CD4-positive, alpha-beta T cell treated with Interleukin-17A for 4 hours (primary cell): ENCODE data around the gene BPIFB2.
A peak's percentile ranks its signal among the peaks of the same experiment; 100 is the strongest.
"Not testable (repeated sequence)": the region's sequence is repeated elsewhere in the genome, so short reads cannot be mapped to it uniquely, and the experiment has no call there.

Source experiments
- DNase-seq: peaks from one replicate; pipeline ENCODE4 v3.0.0-alpha.2; 2020; ENCODE audit warnings: mixed read lengths

BPIFB2 gene, protein sequence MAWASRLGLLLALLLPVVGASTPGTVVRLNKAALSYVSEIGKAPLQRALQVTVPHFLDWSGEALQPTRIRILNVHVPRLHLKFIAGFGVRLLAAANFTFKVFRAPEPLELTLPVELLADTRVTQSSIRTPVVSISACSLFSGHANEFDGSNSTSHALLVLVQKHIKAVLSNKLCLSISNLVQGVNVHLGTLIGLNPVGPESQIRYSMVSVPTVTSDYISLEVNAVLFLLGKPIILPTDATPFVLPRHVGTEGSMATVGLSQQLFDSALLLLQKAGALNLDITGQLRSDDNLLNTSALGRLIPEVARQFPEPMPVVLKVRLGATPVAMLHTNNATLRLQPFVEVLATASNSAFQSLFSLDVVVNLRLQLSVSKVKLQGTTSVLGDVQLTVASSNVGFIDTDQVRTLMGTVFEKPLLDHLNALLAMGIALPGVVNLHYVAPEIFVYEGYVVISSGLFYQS

GRCh38 chr20:33007376-33008335 is at the start of gene BPIFB2:
Gene BPIFB2, plus strand, starts transcription at chr20:33007704. Its CDS starts 871 bp downstream, at chr20:33008575.
- no peak for DNase-seq

- DNase-seq, result no peak
Observed at GRCh38 chr20:32958574-32958973, 48.9 kb upstream of the BPIFB2 start.

- DNase-seq, result no peak
Observed at GRCh38 chr20:32959351-32960221, 47.9 kb upstream of the BPIFB2 start.

- no peak for DNase-seq
Observed at GRCh38 chr20:32960222-32960518, 47.3 kb upstream of the BPIFB2 start.

DNA sequence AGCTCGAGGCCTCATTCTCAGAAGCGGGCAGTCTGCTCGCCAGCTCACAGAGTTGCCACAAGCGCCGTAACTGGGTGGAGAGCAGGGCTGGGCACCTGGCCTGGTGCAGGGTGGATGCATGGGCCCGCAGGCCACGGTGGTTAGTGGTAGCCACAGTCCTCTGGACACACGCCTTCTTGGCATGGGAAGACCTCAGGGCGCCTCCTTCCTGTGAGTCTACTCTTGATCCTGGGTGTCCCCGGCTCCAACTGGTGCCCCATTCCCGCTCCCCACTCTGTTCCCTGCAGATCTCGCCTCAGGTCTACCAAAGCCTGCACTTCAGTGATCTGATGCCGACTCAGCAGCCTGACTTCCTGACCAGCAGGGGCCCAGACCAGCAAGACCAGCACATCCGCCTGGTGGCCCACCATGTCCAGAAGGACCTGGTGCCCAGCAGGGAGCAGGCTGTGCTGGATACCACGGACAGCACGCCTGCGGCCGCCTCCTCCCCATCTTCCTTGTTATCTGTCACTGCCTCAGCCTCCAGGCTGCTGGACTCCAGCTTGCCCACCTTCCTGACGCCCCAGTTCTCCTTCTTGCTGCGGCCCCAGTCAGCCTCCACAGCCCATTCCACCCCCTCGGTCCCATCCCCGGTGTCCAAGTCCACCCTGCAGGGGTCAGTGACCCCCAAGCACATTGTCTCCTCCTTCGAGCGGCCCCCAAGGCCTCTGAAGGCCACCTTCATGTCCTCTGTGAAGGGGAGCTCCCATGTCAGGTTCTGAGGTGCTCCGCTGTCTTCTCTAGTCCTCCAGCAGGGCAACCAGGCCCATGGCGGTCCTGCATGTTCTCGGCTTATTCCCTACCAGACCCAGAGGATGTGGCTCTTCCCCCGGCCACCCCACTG is 46.4 kb upstream of the BPIFB2 start:
- no peak for DNase-seq

GRCh38 chr20:32962053-32962452 is 45.5 kb upstream of the BPIFB2 start:
- DNase-seq, result no peak

- not testable (repeated sequence) for DNase-seq
Observed at GRCh38 chr20:32962646-32963045, 44.9 kb upstream of the BPIFB2 start.

DNA sequence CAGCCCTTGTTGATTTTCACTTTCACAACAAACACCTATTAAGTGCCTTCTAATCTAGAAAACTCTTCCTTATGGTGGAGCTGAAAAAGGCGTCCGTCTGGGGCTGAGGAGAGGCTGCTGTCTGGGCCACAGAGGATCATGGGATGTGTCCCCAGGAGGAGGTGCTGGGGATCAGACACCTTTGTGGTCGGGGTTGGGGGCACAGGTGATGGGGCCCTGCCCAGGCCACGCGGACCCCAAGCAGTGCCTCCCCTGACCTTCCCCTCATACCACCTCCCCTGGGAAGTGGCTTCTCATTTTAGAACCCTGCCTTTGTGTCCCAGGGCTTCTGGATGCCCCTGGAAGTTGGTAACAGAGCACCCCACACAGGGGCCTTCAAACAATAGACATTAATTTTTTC is 44.3 kb upstream of the BPIFB2 start:
- no peak for DNase-seq

GRCh38 chr20:32964575-32964974 is 42.9 kb upstream of the BPIFB2 start:
- DNase-seq, result no peak

DNA sequence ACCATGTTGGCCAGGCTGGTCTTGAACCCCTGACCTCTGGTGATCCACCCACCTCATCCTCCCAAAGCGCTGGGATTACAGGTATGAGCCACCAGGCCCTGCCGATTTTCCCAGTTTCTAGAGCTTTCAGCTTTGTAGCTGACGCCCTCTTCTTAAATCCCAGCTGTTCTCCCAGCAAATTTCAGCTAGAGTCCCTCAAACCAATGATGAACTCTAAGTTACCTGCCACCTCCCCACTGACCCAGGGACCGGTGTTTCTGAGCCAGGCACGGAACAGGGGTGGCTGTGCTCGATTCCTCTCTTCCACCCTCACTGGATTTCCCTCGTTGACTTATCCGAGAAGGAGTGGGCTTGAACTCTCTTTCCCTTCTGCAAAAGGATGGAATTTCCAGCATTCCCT is 42.4 kb upstream of the BPIFB2 start:
- no peak for DNase-seq

GRCh38 chr20:32965581-32966373 is 41.7 kb upstream of the BPIFB2 start:
- DNase-seq, result peak; percentile 78

DNA sequence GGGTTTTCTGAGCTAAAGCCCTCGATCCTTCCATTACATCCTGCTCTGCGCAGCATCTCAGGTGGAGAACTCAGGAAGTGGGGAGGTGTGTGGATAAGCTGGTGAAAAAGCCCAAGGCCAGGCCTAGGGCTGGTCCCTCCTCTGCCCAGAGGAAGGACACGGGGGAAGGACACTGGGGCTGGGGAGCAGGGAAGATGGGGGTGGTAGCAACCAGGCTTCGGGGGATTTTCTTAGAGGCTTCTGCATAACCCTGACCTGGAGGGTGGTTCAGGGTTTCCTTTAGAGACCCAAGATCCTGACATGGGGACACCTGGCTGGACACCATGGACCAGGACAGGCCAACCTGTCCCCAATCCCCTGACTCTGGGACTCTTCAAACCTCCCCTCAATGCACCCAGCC is 41.1 kb upstream of the BPIFB2 start:
- DNase-seq, result no peak

DNA sequence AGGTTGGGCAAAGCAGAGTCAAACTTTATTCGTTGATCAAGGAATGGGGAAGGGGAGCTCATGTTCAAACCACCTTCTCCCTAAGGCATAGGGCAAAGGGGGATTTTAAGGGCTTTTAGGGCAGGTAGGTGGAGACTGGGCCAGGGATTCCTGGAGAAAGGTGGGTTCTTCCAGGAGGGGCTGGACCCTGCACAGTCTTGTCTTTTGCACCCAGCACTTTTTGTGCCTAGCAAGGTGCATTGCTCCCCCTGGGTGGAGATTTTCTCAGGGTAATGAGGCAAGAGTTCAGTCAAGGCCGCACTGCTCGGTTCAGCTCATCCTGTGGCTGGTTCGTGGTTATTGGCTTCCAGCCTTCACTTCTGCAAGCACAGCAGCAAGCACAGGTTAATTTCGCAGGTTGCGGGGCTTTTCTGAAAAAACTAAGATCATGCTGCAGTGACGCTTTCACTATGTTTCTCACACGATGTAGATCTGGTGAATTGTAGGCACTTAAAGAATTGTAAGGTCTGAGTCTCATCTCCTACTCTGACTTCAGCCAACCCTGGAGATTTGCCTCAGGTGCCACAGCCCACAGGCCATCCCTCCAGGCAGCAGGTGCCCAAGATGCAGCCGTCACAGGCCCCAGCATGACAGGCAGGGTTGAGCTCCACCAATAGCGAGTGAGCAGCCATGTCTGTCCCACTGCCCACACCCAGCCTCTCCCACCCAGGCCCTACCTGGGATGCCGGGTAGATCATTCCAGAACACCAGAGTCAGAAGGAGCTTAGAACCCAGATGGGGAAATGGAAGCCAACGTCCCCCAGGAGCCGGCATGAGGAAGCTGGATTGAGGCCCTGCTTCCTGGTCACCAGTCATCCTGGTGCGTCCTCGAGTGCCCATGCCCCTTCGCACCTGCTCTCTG is 40.4 kb upstream of the BPIFB2 start:
- DNase-seq, result peak; percentile 76

- DNase-seq, result peak; percentile 71
Observed at GRCh38 chr20:32967961-32968457, 39.5 kb upstream of the BPIFB2 start.

DNA sequence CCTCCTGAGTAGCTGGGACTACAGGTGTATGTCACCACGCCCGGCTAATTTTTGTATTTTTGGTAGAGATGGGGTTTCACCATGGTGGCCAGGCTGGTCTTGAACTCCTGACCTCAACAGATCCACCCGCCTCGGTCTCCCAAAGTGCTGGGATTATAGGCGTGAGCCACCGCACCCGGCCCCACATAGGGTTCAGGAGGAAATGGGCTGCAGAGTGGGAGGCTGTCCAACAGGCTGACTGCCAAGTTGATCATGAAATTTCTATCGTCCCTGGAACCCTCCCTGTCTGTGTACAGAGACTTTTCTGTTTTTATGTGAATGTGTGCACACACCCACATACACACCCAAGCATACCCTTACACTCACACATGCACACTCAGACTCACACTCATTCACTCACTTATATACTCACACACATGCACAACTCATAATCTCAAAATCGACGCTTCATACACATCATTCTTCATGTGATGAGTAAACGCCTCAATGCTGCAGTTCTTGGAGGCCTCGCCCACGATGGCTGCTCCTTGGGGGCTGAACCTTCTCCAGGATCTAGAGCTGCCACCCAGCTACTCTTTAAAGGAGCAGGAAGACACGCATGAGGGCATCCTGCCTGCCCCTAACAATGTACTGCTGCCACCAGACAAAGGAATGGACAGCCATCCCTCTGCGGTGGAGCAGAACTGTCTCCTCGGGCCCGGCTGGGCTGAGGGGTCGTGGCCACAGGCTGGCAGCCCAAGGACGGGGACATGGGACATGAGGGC is 38.8 kb upstream of the BPIFB2 start:
- DNase-seq, result peak; percentile 57

- no peak for DNase-seq
Observed at GRCh38 chr20:32969356-32970114, 38.0 kb upstream of the BPIFB2 start.

DNA sequence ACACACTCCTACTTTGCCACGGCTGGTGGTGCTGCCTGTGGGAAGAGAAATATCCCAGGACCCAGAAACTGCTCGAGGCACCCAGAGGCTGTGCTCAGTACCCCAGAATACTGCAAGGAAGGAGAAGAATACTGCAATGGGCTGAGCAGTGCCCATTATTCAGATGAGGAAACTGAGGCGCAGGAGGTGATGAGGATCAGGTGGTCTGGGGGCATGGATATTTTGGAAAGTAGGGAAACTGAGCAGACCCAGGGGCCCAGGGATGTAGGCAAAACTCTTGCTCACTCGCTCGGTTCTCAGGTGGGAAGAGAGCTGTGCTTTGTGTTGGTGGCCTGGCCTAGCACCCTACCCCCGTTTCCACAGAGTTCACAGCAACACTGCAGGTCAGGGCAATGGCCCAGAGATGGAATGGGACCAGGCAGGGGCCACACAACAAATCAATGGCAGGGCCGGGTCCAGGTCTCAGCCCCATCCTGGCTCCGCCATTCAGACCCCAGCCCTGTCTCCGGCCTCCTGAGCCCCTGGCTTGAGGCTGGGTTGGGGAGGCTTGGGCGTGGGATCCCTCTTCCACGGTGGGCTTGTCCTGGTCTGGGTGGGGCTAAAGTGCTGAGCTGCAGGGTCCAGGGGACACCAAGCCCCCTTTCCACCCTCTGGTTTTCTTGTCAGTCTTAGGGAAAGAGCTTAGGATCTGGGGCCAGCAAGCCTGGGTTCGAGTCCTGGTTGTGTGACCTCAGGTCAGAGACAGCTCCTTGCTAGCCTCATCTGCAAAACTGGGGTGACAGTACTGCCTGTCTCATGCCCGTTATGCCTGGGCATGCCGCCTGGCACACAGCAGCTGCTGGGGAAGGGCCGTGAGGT is 37.2 kb upstream of the BPIFB2 start:
- no peak for DNase-seq
